Activated CD8-positive, alpha-beta T cell treated with anti-CD3 and anti-CD28 coated beads for 36 hours (primary cell): Measurements from ENCODE around the gene TTC5. TPM values are rescaled to one million over a fixed set of nuclear protein-coding genes. Genes with fewer than 3 reads are reported as not detected.

Source experiments
- ATAC-seq: fragments of 200-7000 bp; cut with Tn5 transposase; one replicate; pipeline ENCODE4 v1.10.0; 2021; ENCODE audit warnings: mild to moderate bottlenecking, moderate library complexity
- CTCF ChIA-PET: fragments of 350-600 bp; sonication (Branson Sonifier 250); formaldehyde crosslinking; loops from one replicate; lab custom pipeline; 2021; ENCODE audit warnings: antibody characterized with exemption; lab: Charles Lee
- POLR2A ChIA-PET: fragments of 350-600 bp; sonication (Branson Sonifier 250); formaldehyde crosslinking; loops from one replicate; lab custom pipeline; 2021; ENCODE audit warnings: antibody characterized with exemption; lab: Charles Lee
- DNase-seq: peaks from one replicate; pipeline ENCODE4 v3.0.0-alpha.2; 2020
- H3K27ac Mint-ChIP-seq: one replicate; pipeline ENCODE4 v1.8.0; 2021; ENCODE audit warnings: mild to moderate bottlenecking, mixed read lengths
- H3K27me3 Mint-ChIP-seq: one replicate; pipeline ENCODE4 v1.8.0; 2021; ENCODE audit warnings: mixed read lengths
- H3K36me3 Mint-ChIP-seq: one replicate; pipeline ENCODE4 v1.8.0; 2021; ENCODE audit warnings: low read depth, mixed read lengths
- H3K4me1 Mint-ChIP-seq: one replicate; pipeline ENCODE4 v1.8.0; 2021; ENCODE audit warnings: low read depth, mixed read lengths
- H3K4me3 Mint-ChIP-seq: one replicate; pipeline ENCODE4 v1.8.0; 2021; ENCODE audit warnings: mild to moderate bottlenecking, moderate library complexity, mixed read lengths
- H3K9me3 Mint-ChIP-seq: one replicate; pipeline ENCODE4 v1.8.0; 2021; ENCODE audit warnings: mixed read lengths
- intact Hi-C: fragments of 100-400 bp; cut with micrococcal nuclease; formaldehyde crosslinking; loops from one replicate; pipeline ENCODE4 v1.10.0; 2022
- total RNA-seq, 2 experiments: library from RNA; stranded (reverse); gene quantifications; one replicate each; pipeline ENCODE4 v1.2.3, GENCODE V29; 2021
- TF ChIP-seq, protein P1 (sequence below): fragments of 200-600 bp; IDR thresholded peaks from one replicate; pipeline ENCODE4 v1.8.0; 2022; ENCODE audit warnings: antibody characterized with exemption, mild to moderate bottlenecking

The TTC5 gene
- total RNA-seq, 2 experiments from 2014 or later = 20.6 to 20.8 TPM

DNA sequence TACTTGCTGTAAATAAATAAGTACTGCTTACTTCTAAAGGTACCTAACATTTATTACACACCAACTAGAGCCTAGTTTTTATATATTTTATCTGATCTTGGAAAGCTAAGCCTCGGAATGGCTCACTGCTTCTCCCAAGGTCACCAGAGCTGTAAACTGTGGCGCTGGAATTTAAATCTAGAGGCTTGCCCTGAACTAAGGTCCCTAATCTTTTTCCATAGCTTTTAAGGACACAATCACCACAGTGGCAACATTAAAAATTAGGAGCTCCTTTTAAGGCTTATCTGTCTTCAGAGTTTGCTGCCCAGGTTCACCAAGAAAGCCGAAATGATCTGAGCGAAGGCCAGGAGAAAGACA is 26.7 kb upstream of the TTC5 start:
- TF ChIP-seq, protein P1, sequence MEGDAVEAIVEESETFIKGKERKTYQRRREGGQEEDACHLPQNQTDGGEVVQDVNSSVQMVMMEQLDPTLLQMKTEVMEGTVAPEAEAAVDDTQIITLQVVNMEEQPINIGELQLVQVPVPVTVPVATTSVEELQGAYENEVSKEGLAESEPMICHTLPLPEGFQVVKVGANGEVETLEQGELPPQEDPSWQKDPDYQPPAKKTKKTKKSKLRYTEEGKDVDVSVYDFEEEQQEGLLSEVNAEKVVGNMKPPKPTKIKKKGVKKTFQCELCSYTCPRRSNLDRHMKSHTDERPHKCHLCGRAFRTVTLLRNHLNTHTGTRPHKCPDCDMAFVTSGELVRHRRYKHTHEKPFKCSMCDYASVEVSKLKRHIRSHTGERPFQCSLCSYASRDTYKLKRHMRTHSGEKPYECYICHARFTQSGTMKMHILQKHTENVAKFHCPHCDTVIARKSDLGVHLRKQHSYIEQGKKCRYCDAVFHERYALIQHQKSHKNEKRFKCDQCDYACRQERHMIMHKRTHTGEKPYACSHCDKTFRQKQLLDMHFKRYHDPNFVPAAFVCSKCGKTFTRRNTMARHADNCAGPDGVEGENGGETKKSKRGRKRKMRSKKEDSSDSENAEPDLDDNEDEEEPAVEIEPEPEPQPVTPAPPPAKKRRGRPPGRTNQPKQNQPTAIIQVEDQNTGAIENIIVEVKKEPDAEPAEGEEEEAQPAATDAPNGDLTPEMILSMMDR = no peak
- ATAC-seq (no peak), DNase-seq (no peak)
- peak overlapping the region; percentile 93 for H3K27ac Mint-ChIP-seq
- CTCF ChIA-PET = interaction anchor here (0.7 to 9.4 kb wide), 8 partner anchors 10 to 639 kb away, joined by 3 to 125 read pairs (median 3); partner anchors contain the start of gene PARP2
- peak overlapping the region; percentile 97 for H3K4me3 Mint-ChIP-seq
- H3K4me1 Mint-ChIP-seq = peaks cover 40% of the 10 kb centered on the region
- peaks cover 30% of the 10 kb centered on the region for H3K36me3 Mint-ChIP-seq
- POLR2A ChIA-PET = interaction anchor here (4.7 kb wide), 1 partner anchor 10 kb away, joined by 40 read pairs; the partner anchor contains the start of gene PARP2
- no peaks in the 10 kb centered on the region for H3K9me3 Mint-ChIP-seq
- intact Hi-C loops = loop anchor here (5.0 kb wide), 1 partner anchor 80 kb away; the partner anchor contains the start of gene TEP1
- H3K27me3 Mint-ChIP-seq = no peaks in the 10 kb centered on the region

DNA sequence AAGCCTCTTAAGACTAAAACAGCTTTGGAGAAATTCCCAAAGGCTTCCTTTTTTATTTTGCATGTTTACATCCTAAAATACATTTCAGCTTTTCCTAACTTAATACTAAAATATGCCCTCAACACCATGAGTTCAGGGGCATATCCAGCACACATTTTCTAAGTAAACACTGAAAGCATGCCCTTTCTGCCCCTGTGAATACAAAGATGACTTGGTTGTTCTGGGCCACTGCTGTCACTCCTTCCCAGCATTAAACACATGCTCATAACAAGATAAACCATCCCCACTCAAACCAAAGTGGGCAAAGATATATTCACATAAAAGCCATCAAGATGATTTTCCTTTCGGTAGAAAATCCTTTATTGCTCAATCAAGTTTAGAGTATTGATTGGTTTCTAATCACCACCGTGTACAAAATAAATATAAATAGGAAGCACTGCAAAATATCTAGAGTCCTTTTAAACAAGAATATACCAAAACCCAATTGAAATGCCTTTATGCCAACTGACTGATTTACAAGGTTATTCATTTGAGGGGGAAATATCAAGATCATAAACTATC is 25.4 kb upstream of the TTC5 start:
- Mint-ChIP-seq H3K9me3 (no peaks in the 10 kb centered on the region), H3K27me3 (no peaks in the 10 kb centered on the region), H3K4me1 (peaks cover 41% of the 10 kb centered on the region), H3K27ac (peak overlapping the region; percentile 40), H3K36me3 (peaks cover 41% of the 10 kb centered on the region), H3K4me3 (peak overlapping the region; percentile 65)
- POLR2A ChIA-PET = interaction anchor here (4.7 kb wide), 1 partner anchor 12 kb away, joined by 40 read pairs; the partner anchor contains the start of gene PARP2
- TF ChIP-seq, protein P1 = no peak
- CTCF ChIA-PET = interaction anchor here (1.5 to 9.4 kb wide), 3 partner anchors 11 to 277 kb away, joined by 4 to 125 read pairs (median 104); partner anchors contain the start of genes PARP2 and TTC5
- ATAC-seq = no peak
- intact Hi-C loops = loop anchor here (5.0 kb wide), 1 partner anchor 81 kb away; the partner anchor contains the start of gene TEP1
- DNase-seq = no peak

DNA sequence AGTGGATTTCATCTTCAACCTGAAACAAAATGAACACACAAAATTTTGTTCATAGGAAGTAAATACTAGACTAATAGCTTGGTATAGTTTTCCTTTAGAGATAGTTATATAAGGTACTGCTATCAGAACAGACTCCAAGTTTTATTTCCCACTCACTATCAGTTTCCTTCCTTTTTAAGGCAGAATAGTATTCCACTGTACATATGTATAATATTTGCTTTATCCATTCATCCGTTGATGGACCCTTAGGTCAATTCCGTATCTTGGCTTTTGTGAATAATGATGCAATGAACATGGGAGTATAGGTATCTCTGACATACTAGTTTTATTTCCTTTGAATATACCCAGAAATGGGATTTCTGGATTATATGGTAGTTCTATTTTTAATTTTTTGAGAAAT is 23.6 kb upstream of the TTC5 start:
- Mint-ChIP-seq H3K27ac (peak overlapping the region; percentile 48), H3K4me3 (no peak overlapping the region), H3K36me3 (peaks cover 48% of the 10 kb centered on the region), H3K9me3 (no peaks in the 10 kb centered on the region), H3K27me3 (no peaks in the 10 kb centered on the region), H3K4me1 (peaks cover 38% of the 10 kb centered on the region)
- CTCF ChIA-PET = interaction anchor here (1.0 to 9.4 kb wide), 6 partner anchors 13 to 284 kb away, joined by 3 to 125 read pairs (median 12); partner anchors contain the start of gene PARP2
- POLR2A ChIA-PET = interaction anchor here (1.5 to 1.8 kb wide), 2 partner anchors 14 to 140 kb away, joined by 4 to 6 read pairs; partner anchors contain the start of genes PARP2 and PNP
- no peak for DNase-seq
- TF ChIP-seq, protein P1 = no peak
- no peak for ATAC-seq
- intact Hi-C loops = no loop called here

DNA sequence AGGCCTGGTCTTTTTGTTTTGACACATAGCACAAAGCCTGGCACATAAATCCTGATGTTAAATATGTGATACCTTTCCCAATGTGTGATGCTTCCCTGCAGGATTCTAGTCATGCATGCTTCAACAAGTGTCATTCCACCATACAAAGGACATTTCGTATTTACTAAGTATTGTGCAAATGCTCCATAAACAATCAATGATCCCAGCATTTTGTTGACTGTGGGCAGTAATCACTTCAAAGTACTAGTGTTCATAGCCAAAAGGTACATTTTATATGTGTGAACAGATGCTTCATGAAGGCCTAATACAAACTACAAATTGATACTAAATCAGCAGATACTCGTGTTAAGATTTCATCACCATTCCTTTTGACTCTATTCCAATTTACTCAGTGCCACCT is 23.0 kb upstream of the TTC5 start:
- ATAC-seq (no peak), DNase-seq (no peak)
- no peaks in the 10 kb centered on the region for H3K9me3 Mint-ChIP-seq
- POLR2A ChIA-PET = interaction anchor here (1.5 to 1.8 kb wide), 3 partner anchors 14 to 141 kb away, joined by 4 to 6 read pairs (median 4); partner anchors contain the start of genes APEX1, OSGEP, PARP2 and PNP
- TF ChIP-seq, protein P1 = no peak
- intact Hi-C loops = no loop called here
- peaks cover 38% of the 10 kb centered on the region for H3K4me1 Mint-ChIP-seq
- H3K36me3 Mint-ChIP-seq = peaks cover 53% of the 10 kb centered on the region
- H3K27me3 Mint-ChIP-seq = no peaks in the 10 kb centered on the region
- H3K4me3 Mint-ChIP-seq = no peak overlapping the region
- peak overlapping the region; percentile 3 for H3K27ac Mint-ChIP-seq
- CTCF ChIA-PET = interaction anchor here (0.9 to 9.4 kb wide), 17 partner anchors 14 to 362 kb away, joined by 3 to 125 read pairs (median 9); partner anchors contain the start of genes PARP2, PIP4P1, RNASE4 and TEP1
